ENCODE results near the gene NUDT19.

Gene NUDT19

GRCh38 chr19:32672841-32673240, 18.8 kb upstream of the NUDT19 start:
- H3K79me2 ChIP-seq (ENCODE audit: low read length) = peaks cover 61% of the 10 kb centered on the region

GRCh38 chr19:32673573-32673972, 18.0 kb upstream of the NUDT19 start:
- Histone ChIP-seq H3K9me2 (replicated peaks; ENCODE audit: insufficient read depth, low read length) (no peaks in the 10 kb centered on the region), H2AFZ (ENCODE audit: low read length) (no peak overlapping the region), H3K4me2 (ENCODE audit: low read depth, low read length) (peak overlapping the region; percentile 98; the same call in 1 of the 2 replicates), H3K4me1 (ENCODE audit: low read length) (0 out of 2 replicates have a peak, but pooled peaks cover 6% of the 10 kb centered on the region), H3F3A (ENCODE audit: insufficient read depth, low read length) (no peaks in the 10 kb centered on the region), H3K4me3 (ENCODE audit: low read length) (no peak overlapping the region), H4K20me1 (ENCODE audit: insufficient read depth, low read length) (no peaks in the 10 kb centered on the region), H3K9ac (ENCODE audit: low read length) (no peak overlapping the region), H3K9me3 (replicated peaks; ENCODE audit: insufficient read depth, low read length) (no peaks in the 10 kb centered on the region), H3K27ac (ENCODE audit: low read length) (no peak overlapping the region), H3K36me3 (replicated peaks; ENCODE audit: insufficient read depth, low read length) (no peaks in the 10 kb centered on the region), H3K27me3 (replicated peaks; ENCODE audit: insufficient read depth, low read length) (no peaks in the 10 kb centered on the region), H3K79me2 (ENCODE audit: low read length) (peaks cover 55% of the 10 kb centered on the region)
- DNase-seq = no peak
- TF ChIP-seq EZH2 (optimal IDR thresholded peaks at IDR 0.05; ENCODE audit: low read depth, low read length) (no peak), CTCF (IDR thresholded peaks at IDR 0.05; ENCODE audit: low read length) (no peak), EZH2phosphoT487 (IDR thresholded peaks at IDR 0.05; ENCODE audit: low read length) (no peak)

More at GRCh38 chr19:32672841-32673240, 18.8 kb upstream of the NUDT19 start:
- H4K20me1 ChIP-seq (ENCODE audit: insufficient read depth, low read length) = no peaks in the 10 kb centered on the region
- no peak for DNase-seq
- no peak overlapping the region for H3K4me3 ChIP-seq (ENCODE audit: low read length)
- no peaks in the 10 kb centered on the region for H3K36me3 ChIP-seq (replicated peaks; ENCODE audit: insufficient read depth, low read length)
- H2AFZ ChIP-seq (ENCODE audit: low read length) = no peak overlapping the region
- no peaks in the 10 kb centered on the region for H3F3A ChIP-seq (ENCODE audit: insufficient read depth, low read length)
- H3K27ac ChIP-seq (ENCODE audit: low read length) = no peak overlapping the region
- H3K4me2 ChIP-seq (ENCODE audit: low read depth, low read length) = no peak overlapping the region; the same call in 1 of the 2 replicates
- no peaks in the 10 kb centered on the region for H3K9me3 ChIP-seq (replicated peaks; ENCODE audit: insufficient read depth, low read length)
- H3K27me3 ChIP-seq (replicated peaks; ENCODE audit: insufficient read depth, low read length) = no peaks in the 10 kb centered on the region
- H3K4me1 ChIP-seq (ENCODE audit: low read length) = 0 out of 2 replicates have a peak, but pooled peaks cover 6% of the 10 kb centered on the region
- H3K9ac ChIP-seq (ENCODE audit: low read length) = no peak overlapping the region
- no peak for TF ChIP-seq EZH2phosphoT487 (IDR thresholded peaks at IDR 0.05; ENCODE audit: low read length)
- no peaks in the 10 kb centered on the region for H3K9me2 ChIP-seq (replicated peaks; ENCODE audit: insufficient read depth, low read length)

GRCh38 chr19:32674153-32674930, 17.3 kb upstream of the NUDT19 start:
- Histone ChIP-seq H3K36me3 (replicated peaks; ENCODE audit: insufficient read depth, low read length) (no peaks in the 10 kb centered on the region), H4K20me1 (ENCODE audit: insufficient read depth, low read length) (no peaks in the 10 kb centered on the region), H3K4me1 (ENCODE audit: low read length) (0 out of 2 replicates have a peak, but pooled peaks cover 6% of the 10 kb centered on the region), H2AFZ (ENCODE audit: low read length) (peak overlapping the region; percentile 78; the same call in 1 of the 2 replicates), H3K27me3 (replicated peaks; ENCODE audit: insufficient read depth, low read length) (no peaks in the 10 kb centered on the region), H3K4me3 (ENCODE audit: low read length) (peak overlapping the region; percentile 97), H3K79me2 (ENCODE audit: low read length) (peaks cover 47% of the 10 kb centered on the region), H3F3A (ENCODE audit: insufficient read depth, low read length) (no peaks in the 10 kb centered on the region), H3K9me2 (replicated peaks; ENCODE audit: insufficient read depth, low read length) (no peaks in the 10 kb centered on the region), H3K4me2 (ENCODE audit: low read depth, low read length) (peak overlapping the region; percentile 98), H3K9me3 (replicated peaks; ENCODE audit: insufficient read depth, low read length) (no peaks in the 10 kb centered on the region), H3K27ac (ENCODE audit: low read length) (no peak overlapping the region), H3K9ac (ENCODE audit: low read length) (peak overlapping the region; percentile 52; the same call in 1 of the 2 replicates)
- no peak for TF ChIP-seq EZH2 (optimal IDR thresholded peaks at IDR 0.05; ENCODE audit: low read depth, low read length)
- no peak for TF ChIP-seq EZH2phosphoT487 (IDR thresholded peaks at IDR 0.05; ENCODE audit: low read length)
- no peak for TF ChIP-seq CTCF (IDR thresholded peaks at IDR 0.05; ENCODE audit: low read length)
- no peak for DNase-seq

Measured in MM.1S (cell line).